ENCODE measurements around the gene PEX10.

DNA sequence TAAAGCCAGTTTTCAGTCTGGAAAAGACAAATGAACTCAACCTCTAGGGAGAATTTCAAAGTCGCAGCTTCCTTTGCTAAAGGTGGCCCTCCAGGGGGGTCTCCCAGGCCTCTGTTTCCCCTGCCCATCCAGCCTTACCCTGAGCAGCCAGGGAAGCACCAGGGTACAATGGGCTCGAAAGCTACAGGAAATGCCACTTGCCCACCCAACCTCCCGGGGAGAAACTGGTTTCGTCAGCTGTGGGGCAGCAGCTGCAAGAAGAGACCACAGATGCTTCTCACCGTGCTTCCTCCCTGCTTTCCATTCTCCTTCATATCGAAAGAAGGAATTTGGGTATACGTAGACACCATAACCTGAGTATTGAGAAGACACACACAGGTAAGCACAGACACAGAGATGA, 22.7 kb downstream of the PEX10 start:
- TF ChIP-seq, protein P1, sequence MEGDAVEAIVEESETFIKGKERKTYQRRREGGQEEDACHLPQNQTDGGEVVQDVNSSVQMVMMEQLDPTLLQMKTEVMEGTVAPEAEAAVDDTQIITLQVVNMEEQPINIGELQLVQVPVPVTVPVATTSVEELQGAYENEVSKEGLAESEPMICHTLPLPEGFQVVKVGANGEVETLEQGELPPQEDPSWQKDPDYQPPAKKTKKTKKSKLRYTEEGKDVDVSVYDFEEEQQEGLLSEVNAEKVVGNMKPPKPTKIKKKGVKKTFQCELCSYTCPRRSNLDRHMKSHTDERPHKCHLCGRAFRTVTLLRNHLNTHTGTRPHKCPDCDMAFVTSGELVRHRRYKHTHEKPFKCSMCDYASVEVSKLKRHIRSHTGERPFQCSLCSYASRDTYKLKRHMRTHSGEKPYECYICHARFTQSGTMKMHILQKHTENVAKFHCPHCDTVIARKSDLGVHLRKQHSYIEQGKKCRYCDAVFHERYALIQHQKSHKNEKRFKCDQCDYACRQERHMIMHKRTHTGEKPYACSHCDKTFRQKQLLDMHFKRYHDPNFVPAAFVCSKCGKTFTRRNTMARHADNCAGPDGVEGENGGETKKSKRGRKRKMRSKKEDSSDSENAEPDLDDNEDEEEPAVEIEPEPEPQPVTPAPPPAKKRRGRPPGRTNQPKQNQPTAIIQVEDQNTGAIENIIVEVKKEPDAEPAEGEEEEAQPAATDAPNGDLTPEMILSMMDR (IDR thresholded peaks at IDR 0.05) = no peak
- no peak for TF ChIP-seq POLR2A (IDR thresholded peaks at IDR 0.05)
